ENCODE measurements around the gene CCDC183.
"Not testable (repeated sequence)": the region's sequence is repeated elsewhere in the genome, so short reads cannot be mapped to it uniquely, and the experiment has no call there.

- TF ChIP-seq, protein P1, sequence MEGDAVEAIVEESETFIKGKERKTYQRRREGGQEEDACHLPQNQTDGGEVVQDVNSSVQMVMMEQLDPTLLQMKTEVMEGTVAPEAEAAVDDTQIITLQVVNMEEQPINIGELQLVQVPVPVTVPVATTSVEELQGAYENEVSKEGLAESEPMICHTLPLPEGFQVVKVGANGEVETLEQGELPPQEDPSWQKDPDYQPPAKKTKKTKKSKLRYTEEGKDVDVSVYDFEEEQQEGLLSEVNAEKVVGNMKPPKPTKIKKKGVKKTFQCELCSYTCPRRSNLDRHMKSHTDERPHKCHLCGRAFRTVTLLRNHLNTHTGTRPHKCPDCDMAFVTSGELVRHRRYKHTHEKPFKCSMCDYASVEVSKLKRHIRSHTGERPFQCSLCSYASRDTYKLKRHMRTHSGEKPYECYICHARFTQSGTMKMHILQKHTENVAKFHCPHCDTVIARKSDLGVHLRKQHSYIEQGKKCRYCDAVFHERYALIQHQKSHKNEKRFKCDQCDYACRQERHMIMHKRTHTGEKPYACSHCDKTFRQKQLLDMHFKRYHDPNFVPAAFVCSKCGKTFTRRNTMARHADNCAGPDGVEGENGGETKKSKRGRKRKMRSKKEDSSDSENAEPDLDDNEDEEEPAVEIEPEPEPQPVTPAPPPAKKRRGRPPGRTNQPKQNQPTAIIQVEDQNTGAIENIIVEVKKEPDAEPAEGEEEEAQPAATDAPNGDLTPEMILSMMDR (IDR thresholded peaks at IDR 0.05; ENCODE audit: low read length), result not testable (repeated sequence)
- not testable (repeated sequence) for TF ChIP-seq EZH2 (IDR thresholded peaks at IDR 0.05; ENCODE audit: borderline replicate concordance, low read length)
Observed at GRCh38 chr9:136755302-136756133, 40.6 kb upstream of the CCDC183 start.
